HCT116 (cell line): Measurements from ENCODE around the gene CSNK2A1. TPM values are rescaled to one million over a fixed set of nuclear protein-coding genes. Genes with fewer than 3 reads are reported as not detected.

ENCODE experiments used
- ATAC-seq: fragments of 200-7000 bp; cut with Tn5 transposase; 2 replicates; pipeline ENCODE4 v1.9.1; 2020; ENCODE audit warnings: mild to moderate bottlenecking, moderate library complexity
- BruUV-seq: library from RNA; stranded (reverse); fragments of 400-500 nt; replicated peaks from 2 replicates; lab custom pipeline; 2021; lab: Mats Ljungman, UMichigan
- CTCF ChIA-PET: fragments of 300-600 bp; sonication (Branson Sonifier 250); formaldehyde crosslinking; loops from one replicate; lab custom pipeline; 2021; ENCODE audit warnings: antibody characterized with exemption; lab: Charles Lee
- POLR2A ChIA-PET: fragments of 300-600, 350-600 bp; sonication (Branson Sonifier 250); formaldehyde crosslinking; loops from one replicate; lab custom pipeline; 2021; ENCODE audit warnings: antibody characterized with exemption; lab: Charles Lee
- RAD21 ChIA-PET, 2 experiments: fragments of 300-600 bp; sonication (Branson Sonifier 250); formaldehyde crosslinking; loops; one replicate each; lab custom pipeline; 2023; ENCODE audit warnings: low total read pairs in 2 of 2; ENCODE audit not compliant: uncharacterized antibody in 2 of 2, unreplicated experiment in 2 of 2, low non-redundant PET in 1 of 2; lab: Charles Lee
- DNase-seq: peaks from one replicate; pipeline ENCODE4 v3.0.0-alpha.2; 2010; ENCODE audit warnings: low read depth, low spot score
- H2AFZ ChIP-seq: fragments of 200-600 bp; shearing (Covaris generic), sonication (generic); 2 replicates; pipeline ENCODE4 v1.6.1; 2017; ENCODE audit warnings: low read depth, mixed run types, mixed read lengths, antibody characterized with exemption, low read length; ENCODE audit not compliant: poor library complexity, severe bottlenecking
- H3K27ac ChIP-seq: 2 replicates; pipeline ENCODE4 v1.5.1; 2012; ENCODE audit warnings: low read depth, low read length
- H3K27me3 ChIP-seq: fragments of 200-600 bp; sonication (generic); 2 replicates; pipeline ENCODE4 v1.6.1; 2016; ENCODE audit warnings: mixed run types, low read length, mixed read lengths; ENCODE audit not compliant: insufficient read depth
- H3K36me3 ChIP-seq, 2 experiments: fragments of 200-500 bp in 1 of 2; fragments of 200-600 bp in 1 of 2; sonication (Bioruptor generic) in 1 of 2; sonication (generic) in 1 of 2; 2 replicates each; pipeline versions ENCODE4 v1.5.1 to v1.6.1; 2014 to 2016; ENCODE audit warnings: low read length in 2 of 2, inconsistent platforms in 1 of 2, mixed read lengths in 1 of 2, mixed run types in 1 of 2; ENCODE audit not compliant: insufficient read depth in 2 of 2, control insufficient read depth in 1 of 2
- H3K4me1 ChIP-seq, 2 experiments: fragments of 200-600 bp in 1 of 2; sonication (generic) in 1 of 2; 2 replicates each; pipeline versions ENCODE4 v1.5.1 to v1.6.1; 2012 to 2017; ENCODE audit warnings: low read length in 2 of 2, inconsistent platforms in 1 of 2, mild to moderate bottlenecking in 1 of 2, mixed read lengths in 1 of 2, mixed run types in 1 of 2, moderate library complexity in 1 of 2; ENCODE audit not compliant: insufficient read depth in 2 of 2, control insufficient read depth in 1 of 2
- H3K4me2 ChIP-seq: fragments of 200-600 bp; sonication (generic); 2 replicates; pipeline ENCODE4 v1.6.1; 2017; ENCODE audit warnings: mixed run types, low read length, mixed read lengths
- H3K4me3 ChIP-seq, 2 experiments: fragments of 200-600 bp in 1 of 2; sonication (generic) in 1 of 2; replicated peaks in 1 of 2; 2 replicates each; pipeline ENCODE4 v1.5.1; 2011 to 2016; ENCODE audit warnings: low read length in 2 of 2, control low read depth in 1 of 2, low read depth in 1 of 2, mild to moderate bottlenecking in 1 of 2, mixed read lengths in 1 of 2, mixed run types in 1 of 2
- H3K79me2 ChIP-seq: fragments of 200-600 bp; sonication (generic); 2 replicates; pipeline ENCODE4 v1.6.1; 2017; ENCODE audit warnings: mild to moderate bottlenecking, mixed run types, low read length, moderate library complexity, mixed read lengths; ENCODE audit not compliant: insufficient read depth
- H3K9ac ChIP-seq: fragments of 200-600 bp; sonication (generic); 2 replicates; pipeline ENCODE4 v1.6.1; 2016; ENCODE audit warnings: low read length, mixed read lengths
- H3K9me2 ChIP-seq: fragments of 200-600 bp; sonication (generic), shearing (Covaris generic); 2 replicates; pipeline ENCODE4 v1.6.1; 2017; ENCODE audit warnings: mixed run types, mild to moderate bottlenecking, moderate library complexity; ENCODE audit not compliant: insufficient read depth
- H3K9me3 ChIP-seq, 2 experiments: fragments of 200-500 bp in 1 of 2; fragments of 200-600 bp in 1 of 2; sonication (Bioruptor generic) in 1 of 2; sonication (generic) in 1 of 2; 2 replicates each; pipeline ENCODE4 v1.6.1; 2014 to 2017; ENCODE audit warnings: low read length in 2 of 2, mixed read lengths in 2 of 2, inconsistent platforms in 1 of 2, low read depth in 1 of 2, mild to moderate bottlenecking in 1 of 2, mixed run types in 1 of 2, moderate library complexity in 1 of 2; ENCODE audit not compliant: control insufficient read depth in 1 of 2, insufficient read depth in 1 of 2
- H4K20me1 ChIP-seq: fragments of 200-600 bp; sonication (generic), shearing (Covaris generic); 2 replicates; pipeline ENCODE4 v1.6.1; 2017; ENCODE audit warnings: mixed run types, mild to moderate bottlenecking, moderate library complexity; ENCODE audit not compliant: insufficient read depth
- ATF3 ChIP-seq: IDR thresholded peaks from 2 replicates; pipeline ENCODE4 v1.6.1; 2012
- CBX3 ChIP-seq: IDR thresholded peaks from 2 replicates; pipeline ENCODE4 v1.6.1; 2012; ENCODE audit warnings: low read depth
- CEBPB ChIP-seq: IDR thresholded peaks from 2 replicates; pipeline ENCODE4 v1.6.1; 2012; ENCODE audit warnings: low read depth
- CTCF ChIP-seq, 3 experiments: fragments of 200-600 bp in 1 of 3; sonication (generic) in 1 of 3; IDR thresholded peaks in 2 of 3; conservative IDR thresholded peaks in 1 of 3; 2 replicates each; pipeline ENCODE4 v1.5.1; 2012 to 2017; ENCODE audit warnings: low read depth in 2 of 3, low read length in 2 of 3, antibody characterized with exemption in 1 of 3, borderline replicate concordance in 1 of 3, control low read depth in 1 of 3, mild to moderate bottlenecking in 1 of 3, mixed read lengths in 1 of 3, mixed run types in 1 of 3, moderate library complexity in 1 of 3; ENCODE audit not compliant: insufficient read depth in 1 of 3
- EZH2phosphoT487 ChIP-seq: fragments of 200-600 bp; IDR thresholded peaks from 2 replicates; pipeline ENCODE4 v1.6.1; 2018; ENCODE audit warnings: antibody characterized with exemption, borderline replicate concordance
- JUND ChIP-seq: IDR thresholded peaks from 2 replicates; pipeline ENCODE4 v1.6.1; 2012
- MAX ChIP-seq: IDR thresholded peaks from 2 replicates; pipeline ENCODE4 v1.6.1; 2012
- POLR2A ChIP-seq: IDR thresholded peaks from 2 replicates; pipeline ENCODE4 v1.7.0; 2011; ENCODE audit warnings: borderline replicate concordance; ENCODE audit not compliant: insufficient read depth, insufficient read length; ENCODE audit errors: extremely low read depth
- POLR2AphosphoS5 ChIP-seq: IDR thresholded peaks from 2 replicates; pipeline ENCODE4 v1.6.1; 2011; ENCODE audit warnings: mild to moderate bottlenecking, low read depth, low read length, moderate library complexity
- REST ChIP-seq: IDR thresholded peaks from 2 replicates; pipeline ENCODE4 v1.6.1; 2012; ENCODE audit warnings: low read depth
- SIN3A ChIP-seq: IDR thresholded peaks from 2 replicates; pipeline ENCODE4 v1.6.1; 2012; ENCODE audit warnings: low read depth
- SP1 ChIP-seq: IDR thresholded peaks from 2 replicates; pipeline ENCODE4 v1.6.1; 2012; ENCODE audit warnings: low read depth
- TCF7L2 ChIP-seq: IDR thresholded peaks from 2 replicates; pipeline ENCODE4 v1.7.0; 2011; ENCODE audit warnings: borderline replicate concordance, inconsistent platforms; ENCODE audit not compliant: insufficient read depth, insufficient read length; ENCODE audit errors: extremely low read depth
- ZBTB33 ChIP-seq: IDR thresholded peaks from 2 replicates; pipeline ENCODE4 v1.6.1; 2011; ENCODE audit warnings: mild to moderate bottlenecking, low read length, moderate library complexity; ENCODE audit not compliant: insufficient replicate concordance; ENCODE audit errors: extremely low read depth
- ZNF274 ChIP-seq: fragments of 200-500 bp; sonication (Bioruptor generic); IDR thresholded peaks from 2 replicates; pipeline ENCODE4 v1.6.1; 2014; ENCODE audit warnings: mild to moderate bottlenecking, low read depth, low read length, inconsistent platforms
- intact Hi-C: fragments of 100-400 bp; cut with micrococcal nuclease; formaldehyde crosslinking; loops from 2 replicates; pipeline ENCODE4 v1.10.0; 2022
- total RNA-seq: library from RNA; stranded (reverse); gene quantifications from one replicate; pipeline ENCODE4 v1.2.1, GENCODE V29; 2021; ENCODE audit not compliant: unreplicated experiment

Gene CSNK2A1
- total RNA-seq, 1 experiment from 2014 or later = 284 TPM

GRCh38 chr20:503048-503737, 40.4 kb downstream of the CSNK2A1 start:
- intact Hi-C loops = no loop called here
- no peak overlapping the region for H3K9ac ChIP-seq
- DNase-seq (no peak), ATAC-seq (no peak)
- no peaks in the 10 kb centered on the region for H3K9me3 ChIP-seq
- ChIA-PET RAD21 (no interaction called here), POLR2A (no interaction called here), CTCF (no interaction called here)
- H3K27me3 ChIP-seq = no peaks in the 10 kb centered on the region
- peaks cover 57 to 73% of the 10 kb centered on the region in 2 experiments for H3K36me3 ChIP-seq
- no peaks in the 10 kb centered on the region for H3K4me1 ChIP-seq
- peaks cover 13% of the 10 kb centered on the region; the same call in 1 of the 2 replicates for H4K20me1 ChIP-seq
- no peak overlapping the region for H2AFZ ChIP-seq
- no peak overlapping the region for H3K4me2 ChIP-seq
- no peak overlapping the region for H3K4me3 ChIP-seq
- H3K79me2 ChIP-seq = peaks cover 47% of the 10 kb centered on the region
- no peak overlapping the region for H3K27ac ChIP-seq
- TF ChIP-seq SIN3A (no peak), ZNF274 (no peak), SP1 (no peak), EZH2phosphoT487 (no peak), MAX (no peak), CTCF (IDR thresholded peaks at IDR 0.05 in 2 of 3, conservative IDR thresholded peaks at IDR 0.05 in 1 of 3; ENCODE audit: borderline replicate concordance in 1 of 3, insufficient read depth in 1 of 3, low read depth in 2 of 3, low read length in 2 of 3) (no peak), CEBPB (no peak), REST (no peak), ATF3 (no peak), POLR2A (no peak), ZBTB33 (no peak), TCF7L2 (no peak), POLR2AphosphoS5 (no peak), CBX3 (no peak), JUND (no peak)
- no peaks in the 10 kb centered on the region for H3K9me2 ChIP-seq
- BruUV-seq = no TSS peak
